ENCODE results near the gene CC2D2B. TPM values are rescaled to one million over a fixed set of nuclear protein-coding genes. Genes with fewer than 3 reads are reported as not detected.
A peak's percentile ranks its signal among the peaks of the same experiment; 100 is the strongest.

The CC2D2B gene
- total and polyA plus RNA-seq, 2 of the 8 experiments (the other 6 are each of a cell fraction or from before 2014, with no cell fraction given), result 0.09 to 0.71 TPM

DNA sequence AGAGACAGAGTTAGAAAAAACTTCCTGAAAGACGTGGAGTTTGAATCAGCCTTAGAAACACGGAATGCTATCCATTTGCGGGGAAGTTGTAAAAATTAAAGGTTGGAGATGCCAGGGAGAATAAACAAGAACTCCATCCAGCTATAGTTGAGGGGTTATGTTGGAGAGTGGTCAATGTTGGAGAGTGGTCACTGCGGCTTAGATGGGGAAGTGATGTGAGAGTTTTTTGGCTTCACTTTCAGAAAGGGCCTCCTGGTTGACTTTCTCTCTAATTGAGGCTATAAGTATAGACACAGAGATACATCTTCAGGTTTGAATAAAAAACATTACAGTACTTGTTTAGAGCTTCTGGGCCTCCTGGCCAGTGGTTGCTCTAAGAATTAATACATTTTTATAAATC, 675 bp downstream of the CC2D2B start:
- ChIA-PET CTCF (ENCODE audit: partially characterized antibody) (interaction anchor here (0.6 to 1.7 kb wide), 3 partner anchors 66 to 323 kb away, joined by 3 to 6 read pairs (median 3); partner anchors contain the start of gene TCTN3), POLR2A (ENCODE audit: partially characterized antibody) (interaction anchor here (0.9 to 1.6 kb wide), 3 partner anchors 16 to 222 kb away, joined by 3 to 4 read pairs (median 3); partner anchors contain the start of gene ZNF518A)
- Histone ChIP-seq H2BK120ac (replicated peaks; ENCODE audit: low read depth, low read length) (no peak overlapping the region), H3K9ac (replicated peaks in 1 of 4; ENCODE audit: extremely low read depth in 1 of 4, low read depth in 3 of 4, low read length in 3 of 4) (no peak overlapping the region), H4K20me1 (replicated peaks in 1 of 2; ENCODE audit: control insufficient read depth in 1 of 2, insufficient read depth in 2 of 2, low read length in 2 of 2) (no peaks in the 10 kb centered on the region), H3K4ac (replicated peaks; ENCODE audit: insufficient read length, low read depth, low read length) (no peak overlapping the region), H2AK5ac (ENCODE audit: low read depth, low read length) (no peak overlapping the region), H4K91ac (replicated peaks; ENCODE audit: insufficient read length, low read length) (no peak overlapping the region), H3K4me3 (ENCODE audit: extremely low read depth in 1 of 4, insufficient read depth in 2 of 4, low read depth in 3 of 4, low read length in 4 of 4) (peak overlapping the region in 3 of 4 experiments; percentile 73 to 77 (median 75); a peak in 4 of 8 replicates), H3K36me3 (ENCODE audit: control insufficient read depth in 2 of 4, insufficient read depth in 4 of 4, low read length in 3 of 4) (peaks cover 0 to 8% (median 1%) of the 10 kb centered on the region in 4 experiments; a peak in 3 of 8 replicates), H2BK12ac (ENCODE audit: low read depth, low read length) (no peak overlapping the region), H3K23ac (ENCODE audit: insufficient read length) (no peak overlapping the region), H2BK5ac (ENCODE audit: low read depth, low read length) (0 out of 2 replicates have a peak overlapping the region, but pooled peaks have one; percentile 95), H3K9me3 (ENCODE audit: insufficient read depth in 2 of 2, low read depth in 1 of 2, low read length in 1 of 2) (no peaks in the 10 kb centered on the region), H4K8ac (ENCODE audit: extremely low read depth, insufficient read depth, low read length) (no peak overlapping the region), H3K79me1 (ENCODE audit: low read depth, low read length) (no peaks in the 10 kb centered on the region), H3K27ac (ENCODE audit: low read depth, low read length) (no peak overlapping the region), H3K4me2 (ENCODE audit: insufficient read depth in 1 of 2, low read depth in 2 of 2, low read length in 2 of 2) (peak overlapping the region; percentile 70 to 87), H2AFZ (ENCODE audit: low read length) (peak overlapping the region; percentile 99), H3K4me1 (replicated peaks in 1 of 4; ENCODE audit: control insufficient read depth in 3 of 4, insufficient read depth in 4 of 4, low read length in 3 of 4) (no peaks in the 10 kb centered on the region), H4K5ac (ENCODE audit: insufficient read length, low read depth, low read length) (no peak overlapping the region), H2BK15ac (ENCODE audit: low read length) (no peak overlapping the region), H3K18ac (ENCODE audit: extremely low read depth, low read length) (no peak overlapping the region), H3K23me2 (ENCODE audit: low read depth, low read length) (peaks cover 8% of the 10 kb centered on the region; the same call in 1 of the 2 replicates), H3K56ac (replicated peaks; ENCODE audit: insufficient read length, low read depth, low read length) (no peak overlapping the region), H3K79me2 (ENCODE audit: control insufficient read depth in 1 of 2, insufficient read depth in 2 of 2, low read length in 2 of 2) (no peaks in the 10 kb centered on the region), H3K27me3 (replicated peaks in 1 of 4; ENCODE audit: control insufficient read depth in 3 of 4, extremely low read depth in 1 of 4, insufficient read depth in 3 of 4, low read length in 3 of 4) (no peaks in the 10 kb centered on the region), H2BK20ac (ENCODE audit: low read length) (no peak overlapping the region), H3K14ac (ENCODE audit: insufficient read length) (no peak overlapping the region)
- DNase-seq (ENCODE audit: low read depth in 1 of 2, low spot score in 2 of 2) (no peak), FAIRE-seq (no peak)
- 54% methylated on average over 4 of the region's 4 CpGs; no CpG with 5 or more reads in 1 of the 2 experiments for WGBS, 2 experiments (ENCODE audit: extremely low coverage in 1 of 2, insufficient coverage in 1 of 2, insufficient read length in 1 of 2, insufficient replicate concordance in 2 of 2, low coverage in 1 of 2, low lambda C conversion rate in 2 of 2, missing lambda C conversion rate in 1 of 2)
- TF ChIP-seq MAFK (IDR thresholded peaks at IDR 0.05; ENCODE audit: low read depth, low read length) (no peak), EGR1 (IDR thresholded peaks at IDR 0.05; ENCODE audit: borderline replicate concordance, low read depth, low read length) (no peak), SP1 (IDR thresholded peaks at IDR 0.05; ENCODE audit: low read depth, low read length) (no peak), CEBPB (IDR thresholded peaks at IDR 0.05; ENCODE audit: low read depth, low read length) (no peak), KDM1A (IDR thresholded peaks at IDR 0.05; ENCODE audit: borderline replicate concordance, low read length) (no peak), KDM4A (IDR thresholded peaks at IDR 0.05; ENCODE audit: low read depth, low read length, severe bottlenecking) (no peak), TCF12 (IDR thresholded peaks at IDR 0.05; ENCODE audit: low read depth, low read length) (no peak), EP300 (IDR thresholded peaks at IDR 0.05; ENCODE audit: borderline replicate concordance in 1 of 2, low read depth in 2 of 2, low read length in 2 of 2) (no peak), POU5F1 (IDR thresholded peaks at IDR 0.05; ENCODE audit: low read depth, low read length) (no peak), CHD2 (IDR thresholded peaks at IDR 0.05; ENCODE audit: low read length) (no peak)

All from H1 (cell line).